ENCODE data around the gene MYORG.

DNA sequence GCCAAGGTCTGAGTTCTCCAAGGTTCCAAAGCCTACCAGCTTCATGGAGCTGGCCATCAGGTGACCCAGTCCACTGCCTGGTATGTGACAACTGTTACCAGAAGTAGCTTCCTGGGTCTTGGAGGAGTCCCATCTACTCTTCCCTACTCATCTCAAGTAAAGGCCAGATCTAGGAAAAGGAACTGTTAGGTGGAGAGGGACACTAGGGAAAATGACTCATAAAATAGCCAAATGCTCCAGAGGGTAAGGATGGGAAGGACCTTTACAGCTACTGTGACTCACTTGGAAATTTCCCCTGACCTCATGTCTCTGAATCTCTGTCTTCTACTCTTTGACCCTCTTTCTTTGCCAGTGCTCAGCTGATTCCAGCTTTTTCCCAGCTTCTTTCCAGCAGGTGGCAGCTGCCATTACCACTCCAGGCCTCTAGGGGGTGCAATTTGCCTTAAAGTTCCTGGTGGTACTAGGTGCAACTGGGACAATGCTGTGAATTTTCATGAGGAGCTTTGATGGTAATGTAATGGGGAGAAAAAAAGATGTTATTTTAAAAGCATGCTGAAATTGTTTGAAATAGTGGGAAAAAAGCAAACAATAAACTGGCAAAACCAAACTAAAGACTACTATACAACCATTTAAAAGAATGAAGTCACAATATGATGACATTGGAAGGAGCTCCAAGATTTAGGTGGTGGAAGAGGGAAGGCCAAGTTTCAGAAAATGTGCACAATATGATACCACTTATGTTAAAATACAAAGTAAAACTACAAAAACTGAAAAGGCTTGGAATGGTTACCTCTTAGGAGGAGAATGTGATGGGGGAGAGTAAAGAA, 27.1 kb upstream of the MYORG start:
- no peak for TF ChIP-seq POLR2A (IDR thresholded peaks at IDR 0.05; ENCODE audit: low read length)
- no peak for TF ChIP-seq GATA1 (IDR thresholded peaks at IDR 0.05; ENCODE audit: low read depth, low read length)
